ENCODE data around the gene EIF4EBP2.

The EIF4EBP2 gene

GRCh38 chr10:70378122-70378521 is 25.8 kb upstream of the EIF4EBP2 start:
- no peak for DNase-seq (ENCODE audit: low read depth in 1 of 2, low spot score in 1 of 2)

- DNase-seq (ENCODE audit: low read depth in 1 of 2, low spot score in 1 of 2), result no peak
Observed at GRCh38 chr10:70379581-70380176, 24.3 kb upstream of the EIF4EBP2 start.

- no peak for DNase-seq (ENCODE audit: low read depth in 1 of 2, low spot score in 1 of 2)
Observed at GRCh38 chr10:70380350-70381135, 23.4 kb upstream of the EIF4EBP2 start.

GRCh38 chr10:70381471-70382421 is 22.2 kb upstream of the EIF4EBP2 start:
- peak in 1 of 2 donors; percentile 5 for DNase-seq (ENCODE audit: low read depth in 1 of 2, low spot score in 1 of 2)

- no peak for DNase-seq (ENCODE audit: low read depth in 1 of 2, low spot score in 1 of 2)
Observed at GRCh38 chr10:70391654-70392053, 12.3 kb upstream of the EIF4EBP2 start.

- no peak for DNase-seq (ENCODE audit: low read depth in 1 of 2, low spot score in 1 of 2)
Observed at GRCh38 chr10:70396140-70396539, 7.8 kb upstream of the EIF4EBP2 start.

GRCh38 chr10:70399177-70399576 is 4.8 kb upstream of the EIF4EBP2 start:
- no peak for DNase-seq (ENCODE audit: low read depth in 1 of 2, low spot score in 1 of 2)

- no peak for DNase-seq (ENCODE audit: low read depth in 1 of 2, low spot score in 1 of 2)
Observed at GRCh38 chr10:70403483-70404035, 386 bp upstream of the EIF4EBP2 start.

GRCh38 chr10:70404787-70405036 is 767 bp downstream of the EIF4EBP2 start:
- no peak for DNase-seq (ENCODE audit: low read depth in 1 of 2, low spot score in 1 of 2)

GRCh38 chr10:70405037-70405824 is 1.3 kb downstream of the EIF4EBP2 start:
- DNase-seq (ENCODE audit: low read depth in 1 of 2, low spot score in 1 of 2), result no peak

- DNase-seq (ENCODE audit: low read depth in 1 of 2, low spot score in 1 of 2), result no peak
Observed at GRCh38 chr10:70409772-70410171, 5.8 kb downstream of the EIF4EBP2 start.

GRCh38 chr10:70410608-70411007 is 6.7 kb downstream of the EIF4EBP2 start:
- DNase-seq (ENCODE audit: low read depth in 1 of 2, low spot score in 1 of 2), result no peak

- no peak for DNase-seq (ENCODE audit: low read depth in 1 of 2, low spot score in 1 of 2)
Observed at GRCh38 chr10:70412356-70412755, 8.4 kb downstream of the EIF4EBP2 start.

- no peak for DNase-seq (ENCODE audit: low read depth in 1 of 2, low spot score in 1 of 2)
Observed at GRCh38 chr10:70417568-70417967, 13.6 kb downstream of the EIF4EBP2 start.

GRCh38 chr10:70418229-70418628 is 14.3 kb downstream of the EIF4EBP2 start:
- DNase-seq (ENCODE audit: low read depth in 1 of 2, low spot score in 1 of 2), result no peak

GRCh38 chr10:70418713-70419112 is 14.8 kb downstream of the EIF4EBP2 start:
- no peak for DNase-seq (ENCODE audit: low read depth in 1 of 2, low spot score in 1 of 2)

- DNase-seq (ENCODE audit: low read depth in 1 of 2, low spot score in 1 of 2), result no peak
Observed at GRCh38 chr10:70424320-70424719, 20.4 kb downstream of the EIF4EBP2 start.

GRCh38 chr10:70425096-70425495 is 21.2 kb downstream of the EIF4EBP2 start:
- no peak for DNase-seq (ENCODE audit: low read depth in 1 of 2, low spot score in 1 of 2)

- DNase-seq (ENCODE audit: low read depth in 1 of 2, low spot score in 1 of 2), result no peak
Observed at GRCh38 chr10:70426823-70427222, 22.9 kb downstream of the EIF4EBP2 start.

- DNase-seq (ENCODE audit: low read depth in 1 of 2, low spot score in 1 of 2), result no peak
Observed at GRCh38 chr10:70430493-70431445, 26.8 kb downstream of the EIF4EBP2 start.

Measured in stimulated activated CD4-positive, alpha-beta T cell treated with anti-CD3 and anti-CD28 coated beads, Interleukin-15, amount 100 ng/mL, for 1 hour (primary cell).